GM19099 (cell line): ENCODE measurements around the gene YY1AP1.

Experiments used
- POLR2A ChIP-seq: IDR thresholded peaks from 3 replicates; pipeline ENCODE4 v1.6.1; 2011; ENCODE audit warnings: low read depth; ENCODE audit not compliant: insufficient read length; ENCODE audit errors: extremely low read depth

Gene YY1AP1

GRCh38 chr1:155688324-155689080 is at the start of gene YY1AP1:
YY1AP1 (minus strand) TSS chr1:155688774; CDS start chr1:155680436, 8,338 bp downstream.
- TF ChIP-seq POLR2A = peak; percentile 33

GRCh38 chr1:155729031-155729898 is 40.7 kb upstream of the YY1AP1 start:
- TF ChIP-seq POLR2A = no peak

- no peak for TF ChIP-seq POLR2A
Measured at GRCh38 chr1:155725142-155725541, 36.6 kb upstream of the YY1AP1 start.

GRCh38 chr1:155719703-155720102 is 31.1 kb upstream of the YY1AP1 start:
- TF ChIP-seq POLR2A = no peak

- TF ChIP-seq POLR2A = no peak
Measured at GRCh38 chr1:155717041-155717440, 28.5 kb upstream of the YY1AP1 start.

GRCh38 chr1:155715777-155716176 is 27.2 kb upstream of the YY1AP1 start:
- no peak for TF ChIP-seq POLR2A

- TF ChIP-seq POLR2A = no peak
Measured at GRCh38 chr1:155713075-155713474, 24.5 kb upstream of the YY1AP1 start.

GRCh38 chr1:155709391-155709790 is 20.8 kb upstream of the YY1AP1 start:
- no peak for TF ChIP-seq POLR2A

GRCh38 chr1:155706139-155706538 is 17.6 kb upstream of the YY1AP1 start:
- TF ChIP-seq POLR2A = no peak

GRCh38 chr1:155703216-155703615 is 14.6 kb upstream of the YY1AP1 start:
- no peak for TF ChIP-seq POLR2A

- TF ChIP-seq POLR2A = no peak
Measured at GRCh38 chr1:155698382-155699038, 9.9 kb upstream of the YY1AP1 start.

- no peak for TF ChIP-seq POLR2A
Measured at GRCh38 chr1:155697046-155697445, 8.5 kb upstream of the YY1AP1 start.

GRCh38 chr1:155696524-155696923 is 8.0 kb upstream of the YY1AP1 start:
- no peak for TF ChIP-seq POLR2A

GRCh38 chr1:155695608-155696007 is 7.0 kb upstream of the YY1AP1 start:
- no peak for TF ChIP-seq POLR2A

- no peak for TF ChIP-seq POLR2A
Measured at GRCh38 chr1:155695072-155695471, 6.5 kb upstream of the YY1AP1 start.
